OCI-LY7 (cell line): ENCODE results near the gene KLRD1.

Experiments
- CTCF ChIP-seq: fragments of 200-600 bp; sonication (generic); conservative IDR thresholded peaks from 2 replicates; pipeline ENCODE4 v1.5.1; 2014; ENCODE audit warnings: mild to moderate bottlenecking, antibody characterized with exemption, low read length, moderate library complexity, mixed read lengths
- EZH2phosphoT487 ChIP-seq: fragments of 200-600 bp; sonication (generic); IDR thresholded peaks from 2 replicates; pipeline ENCODE4 v1.6.1; 2018; ENCODE audit warnings: low read depth, borderline replicate concordance, mild to moderate bottlenecking, mixed run types, antibody characterized with exemption, low read length, moderate library complexity, mixed read lengths

- TF ChIP-seq CTCF, result no peak
- no peak for TF ChIP-seq EZH2phosphoT487
These were observed 6.6 kb upstream of the KLRD1 start for GRCh38 chr12:10301103-10301502.
